Heart right ventricle (tissue), 16 donors: Measurements from ENCODE around the gene HAPLN1. TPM values are rescaled to one million over a fixed set of nuclear protein-coding genes. Genes with fewer than 3 reads are reported as not detected.
A peak's percentile ranks its signal among the peaks of the same experiment; 100 is the strongest.

Experiments
- ATAC-seq, 8 donors: fragments of 200-7000 bp; cut with Tn5 transposase; one replicate each; pipeline ENCODE4 v1.9.1; 2020; ENCODE audit warnings: mild to moderate bottlenecking in 8 of 8, moderate library complexity in 8 of 8, moderate number of reproducible peaks in 1 of 8
- DNase-seq, 2 donors: peaks; one replicate each; pipeline ENCODE4 v3.0.0-alpha.2; 2020
- H3K27ac ChIP-seq, 10 donors: fragments of 200-600 bp; sonication (generic) in 2 of 10; one replicate each; pipeline versions ENCODE4 v1.5.0 to v1.8.0; 2020 to 2022; ENCODE audit warnings: mild to moderate bottlenecking in 3 of 10
- H3K27me3 ChIP-seq, 7 donors: fragments of 200-600 bp; one replicate each; pipeline ENCODE4 v1.8.0; 2021 to 2022; ENCODE audit warnings: mild to moderate bottlenecking in 2 of 7
- H3K36me3 ChIP-seq, 9 donors: fragments of 200-600 bp; sonication (generic) in 1 of 9; one replicate each; pipeline versions ENCODE4 v1.5.0 to v1.8.0; 2020 to 2022; ENCODE audit warnings: mild to moderate bottlenecking in 2 of 9
- H3K4me1 ChIP-seq, 9 donors: fragments of 200-600 bp; sonication (generic) in 1 of 9; one replicate each; pipeline versions ENCODE4 v1.5.0 to v1.8.0; 2020 to 2022; ENCODE audit warnings: mild to moderate bottlenecking in 4 of 9
- H3K4me3 ChIP-seq, 10 donors: fragments of 200-600 bp; sonication (generic) in 2 of 10; one replicate each; pipeline versions ENCODE4 v1.5.0 to v1.8.0; 2020 to 2022; ENCODE audit warnings: mild to moderate bottlenecking in 7 of 10, moderate library complexity in 2 of 10
- H3K9me3 ChIP-seq, 11 donors: fragments of 200-600 bp in 10 of 11; sonication (generic) in 2 of 11; one replicate each; pipeline versions ENCODE4 v1.5.0 to v1.8.0; 2013 to 2022; ENCODE audit warnings: mild to moderate bottlenecking in 2 of 11, control low read depth in 1 of 11, moderate library complexity in 1 of 11
- CTCF ChIP-seq, 9 donors: fragments of 200-600 bp; sonication (generic) in 2 of 9; IDR thresholded peaks; one replicate each; pipeline versions ENCODE4 v1.5.0 to v1.8.0; 2021 to 2022; ENCODE audit warnings: antibody characterized with exemption in 9 of 9, mild to moderate bottlenecking in 5 of 9, moderate library complexity in 1 of 9
- WGBS, 2 donors: extraction: QIAGEN DNeasy Blood & Tissue Kit; methylation state at CpG; one replicate each; pipeline ENCODE4 v1.1.7; 2013; ENCODE audit warnings: inconsistent platforms in 1 of 2; 5-methylcytosine and 5-hydroxymethylcytosine counted together
- intact Hi-C, 10 donors: fragments of 100-400 bp; cut with DNase I; formaldehyde crosslinking; loops; one replicate each; pipeline versions ENCODE4 v1.11.1 to v1.14.2; 2022
- polyA plus RNA-seq, 2 donors: library from polyadenylated mRNA; stranded (reverse); fragments of 200-250 nt; gene quantifications; one replicate each; pipeline ENCODE4 v1.2.3, GENCODE V29; 2013
- total RNA-seq, 10 donors: library from RNA; stranded (reverse); fragmentation: NEBNext Ultra II Directional in 3 of 10; extraction: Animal tissue kit (Norgen Biotek cat#: 25700) in 3 of 10; gene quantifications; one replicate each; pipeline versions ENCODE4 v1.2.1 to v1.2.4, GENCODE V29; 2021 to 2023
- donor health status: Arrhythmogenic right ventricular cardiomyopathy.
- donor health status: ischemic (EF 13 %, LVEDD 7.1; RV severe dilation, severe dysfunction).
- donor health status: healthy with polysubstance abuse.
- donor health status: DM: no; HTN: yes; CAD: no.
- donor health status: DM: no; HTN: no; CAD: no.
- donor health status: ischemic (EF 25% LVEDD 6.9; RV normal size, moderate dysfunction).
- donor health status: ischemic (EF 25% LVEDD 5.7; RV mildly dilated, moderate dysfunction).
- donor health status: healthy.
- donor health status: DM: yes; HTN: yes; CAD: no.
- donor health status: Ischemic cardiomyopathy.
- donor health status: ischemic (EF 35%, LVEDD 5.7; RV mildly dilated, moderate dysfunction).
- donor health status: nonischemic (EF 11% LVEDD 7.7; RV severe dilation, severe dysfunction).
- donor health status: DM: yes; HTN: yes; CAD: no.
- donor health status: PGD.
- donor health status: ischemic (EF 29% LVEDD 5.4; RV normal size, mild dysfunction).
- donor health status: nonischemic (EF 23%, LVEDD 6.1; RV moderate dilation, normal function).

The HAPLN1 gene
- total and polyA plus RNA-seq, 12 donors, result 0.07 to 4.4 (median 1.0) TPM; not detected in 1

GRCh38 chr5:83724001-83724400 is 3.3 kb upstream of the HAPLN1 start:
- Histone ChIP-seq H3K4me1 (peaks cover 0 to 12% (median 9%) of the 10 kb centered on the region in 9 donors), H3K4me3 (no peak overlapping the region), H3K9me3 (peaks cover 0 to 3% (median 0%) of the 10 kb centered on the region in 11 donors), H3K27me3 (peaks cover 0 to 61% (median 41%) of the 10 kb centered on the region in 7 donors), H3K27ac (no peak overlapping the region), H3K36me3 (no peaks in the 10 kb centered on the region)
- no peak for TF ChIP-seq CTCF (IDR thresholded peaks at IDR 0.05)
- WGBS, 2 donors, result 65 to 83% methylated on average over 2 of the region's 2 CpGs
- DNase-seq, result no peak
- no peak for ATAC-seq
- intact Hi-C loops, result loop anchor here in 2 of 10 donors (5.0 to 10.0 kb wide), 2 partner anchors 531 to 658 kb away; partner anchors contain the start of gene EDIL3 (in 1 of the 2)

- Histone ChIP-seq H3K36me3 (no peaks in the 10 kb centered on the region), H3K4me1 (peaks cover 0 to 12% (median 9%) of the 10 kb centered on the region in 9 donors), H3K27ac (peak overlapping the region in 1 of 10 donors; percentile 75), H3K4me3 (no peak overlapping the region), H3K27me3 (peaks cover 0 to 68% (median 41%) of the 10 kb centered on the region in 7 donors), H3K9me3 (peaks cover 0 to 3% (median 0%) of the 10 kb centered on the region in 11 donors)
- 80 to 81% methylated on average over 7 of the region's 7 CpGs for WGBS, 2 donors
- ATAC-seq (no peak), DNase-seq (no peak)
- TF ChIP-seq CTCF (IDR thresholded peaks at IDR 0.05), result no peak
- intact Hi-C loops, result loop anchor here in 2 of 10 donors (5.0 to 10.0 kb wide), 2 partner anchors 532 to 659 kb away; partner anchors contain the start of gene EDIL3 (in 1 of the 2)
These were observed 2.4 kb upstream of the HAPLN1 start for GRCh38 chr5:83723031-83723430.

GRCh38 chr5:83721953-83722901 is 1.6 kb upstream of the HAPLN1 start:
- H3K27ac ChIP-seq, result peak overlapping the region in 5 of 10 donors; percentile 44 to 75 (median 57)
- DNase-seq, result peak; percentile 46 to 51
- H3K4me1 ChIP-seq, result peaks cover 0 to 12% (median 9%) of the 10 kb centered on the region in 9 donors
- peaks cover 0 to 76% (median 41%) of the 10 kb centered on the region in 7 donors for H3K27me3 ChIP-seq
- intact Hi-C loops, result loop anchor here in 2 of 10 donors (5.0 to 10.0 kb wide), 2 partner anchors 533 to 660 kb away; partner anchors contain the start of gene EDIL3 (in 1 of the 2)
- peak overlapping the region; percentile 36 to 63 (median 52) for H3K4me3 ChIP-seq
- no peaks in the 10 kb centered on the region for H3K9me3 ChIP-seq
- TF ChIP-seq CTCF (IDR thresholded peaks at IDR 0.05), result peak in 7 of 9 donors; percentile 17 to 52 (median 32)
- 3% methylated on average over 72 of the region's 72 CpGs for WGBS, 2 donors
- H3K36me3 ChIP-seq, result no peaks in the 10 kb centered on the region
- peak; percentile 68 to 89 (median 78) for ATAC-seq

- H3K27me3 ChIP-seq, result peaks cover 0 to 69% (median 37%) of the 10 kb centered on the region in 7 donors
- no peak for ATAC-seq
- DNase-seq, result no peak
- peak overlapping the region in 2 of 10 donors; percentile 11 to 27 for H3K27ac ChIP-seq
- H3K4me3 ChIP-seq, result peak overlapping the region in 1 of 10 donors; percentile 59
- peaks cover 0 to 18% (median 9%) of the 10 kb centered on the region in 9 donors for H3K4me1 ChIP-seq
- WGBS, 2 donors, result 57 to 67% methylated on average over 2 of the region's 2 CpGs
- H3K36me3 ChIP-seq, result no peaks in the 10 kb centered on the region
- TF ChIP-seq CTCF (IDR thresholded peaks at IDR 0.05), result no peak
- intact Hi-C loops, result no loop called here
- no peaks in the 10 kb centered on the region for H3K9me3 ChIP-seq
These were observed 1.6 kb downstream of the HAPLN1 start for GRCh38 chr5:83718936-83719495.
